ENCODE measurements around the gene DLL4.

GRCh38 chr15:40932156-40932555, 3.0 kb downstream of the DLL4 start:
- TF ChIP-seq POLR2A (IDR thresholded peaks at IDR 0.05): no peak
- TF ChIP-seq, protein P1, sequence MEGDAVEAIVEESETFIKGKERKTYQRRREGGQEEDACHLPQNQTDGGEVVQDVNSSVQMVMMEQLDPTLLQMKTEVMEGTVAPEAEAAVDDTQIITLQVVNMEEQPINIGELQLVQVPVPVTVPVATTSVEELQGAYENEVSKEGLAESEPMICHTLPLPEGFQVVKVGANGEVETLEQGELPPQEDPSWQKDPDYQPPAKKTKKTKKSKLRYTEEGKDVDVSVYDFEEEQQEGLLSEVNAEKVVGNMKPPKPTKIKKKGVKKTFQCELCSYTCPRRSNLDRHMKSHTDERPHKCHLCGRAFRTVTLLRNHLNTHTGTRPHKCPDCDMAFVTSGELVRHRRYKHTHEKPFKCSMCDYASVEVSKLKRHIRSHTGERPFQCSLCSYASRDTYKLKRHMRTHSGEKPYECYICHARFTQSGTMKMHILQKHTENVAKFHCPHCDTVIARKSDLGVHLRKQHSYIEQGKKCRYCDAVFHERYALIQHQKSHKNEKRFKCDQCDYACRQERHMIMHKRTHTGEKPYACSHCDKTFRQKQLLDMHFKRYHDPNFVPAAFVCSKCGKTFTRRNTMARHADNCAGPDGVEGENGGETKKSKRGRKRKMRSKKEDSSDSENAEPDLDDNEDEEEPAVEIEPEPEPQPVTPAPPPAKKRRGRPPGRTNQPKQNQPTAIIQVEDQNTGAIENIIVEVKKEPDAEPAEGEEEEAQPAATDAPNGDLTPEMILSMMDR (IDR thresholded peaks at IDR 0.05): no peak

Data from Peyer's patch (tissue), 4 donors.